Naive thymus-derived CD8-positive, alpha-beta T cell (primary cell): ENCODE data around the gene ZNF488. TPM values are rescaled to one million over a fixed set of nuclear protein-coding genes. Genes with fewer than 3 reads are reported as not detected.

Experiments used
- ATAC-seq, 2 donors: fragments of 150-1000 bp; cut with Tn5 transposase in 1 of 2; sonication (Bioruptor Pico), chemical (Tn5 transposase) in 1 of 2; 1 replicate in 1 of 2; 2 replicates in 1 of 2; pipeline ENCODE4 v1.10.0; 2021; ENCODE audit warnings: mild to moderate bottlenecking in 2 of 2, moderate library complexity in 2 of 2
- POLR2A ChIA-PET: fragments of 350-600 bp; sonication (Branson Sonifier 250); formaldehyde crosslinking; loops from one replicate; lab custom pipeline; 2021; ENCODE audit warnings: antibody characterized with exemption; lab: Charles Lee
- DNase-seq, 10 donors: peaks; one replicate each; pipeline versions ENCODE4 v3.0.0 to v3.0.0-alpha.2; 2020 to 2022
- H3K27ac Mint-ChIP-seq, 10 donors: one replicate each; pipeline ENCODE4 v1.8.0; 2020 to 2022; ENCODE audit warnings: mild to moderate bottlenecking in 10 of 10, mixed read lengths in 10 of 10, moderate library complexity in 4 of 10, inconsistent platforms in 1 of 10
- H3K27me3 Mint-ChIP-seq, 5 donors: one replicate each; pipeline ENCODE4 v1.8.0; 2021 to 2022; ENCODE audit warnings: mixed read lengths in 5 of 5
- H3K36me3 Mint-ChIP-seq, 3 donors: one replicate each; pipeline ENCODE4 v1.8.0; 2020 to 2022; ENCODE audit warnings: mixed read lengths in 3 of 3, mild to moderate bottlenecking in 2 of 3, inconsistent platforms in 1 of 3
- H3K4me1 Mint-ChIP-seq, 4 donors: one replicate each; pipeline ENCODE4 v1.8.0; 2021 to 2022; ENCODE audit warnings: mixed read lengths in 4 of 4
- H3K4me3 Mint-ChIP-seq, 10 donors: one replicate each; pipeline ENCODE4 v1.8.0; 2020 to 2022; ENCODE audit warnings: mild to moderate bottlenecking in 10 of 10, mixed read lengths in 10 of 10, moderate library complexity in 6 of 10, inconsistent platforms in 1 of 10
- H3K9me3 Mint-ChIP-seq, 9 donors: one replicate each; pipeline ENCODE4 v1.8.0; 2020 to 2022; ENCODE audit warnings: mixed read lengths in 9 of 9, mild to moderate bottlenecking in 3 of 9, inconsistent platforms in 1 of 9, moderate library complexity in 1 of 9
- polyA plus RNA-seq, 3 donors: library from polyadenylated mRNA; unstranded; fragments of 300-500 nt; fragmentation: Illumina TruSeq; gene quantifications; one replicate each; pipeline ENCODE4 v1.2.3, GENCODE V29; 2021
- total RNA-seq, 8 experiments: library from RNA in 2 of 8; stranded (reverse) in 2 of 8; gene quantifications; one replicate each; pipeline ENCODE4 v1.2.3 and lab custom pipeline; 2021 to 2026

ZNF488 gene
- total and polyA plus RNA-seq, 5 experiments from 2014 or later: not detected

- POLR2A ChIA-PET: no interaction called here
- H3K27ac Mint-ChIP-seq: no peak overlapping the region
- no peaks in the 10 kb centered on the region for H3K36me3 Mint-ChIP-seq
- DNase-seq: no peak
- no peak for ATAC-seq
- H3K27me3 Mint-ChIP-seq: no peaks in the 10 kb centered on the region
- no peaks in the 10 kb centered on the region for H3K4me1 Mint-ChIP-seq
- H3K4me3 Mint-ChIP-seq: no peak overlapping the region
- no peaks in the 10 kb centered on the region for H3K9me3 Mint-ChIP-seq
These were observed 18.5 kb downstream of the ZNF488 start for GRCh38 chr10:47365431-47366180.

- H3K36me3 Mint-ChIP-seq: no peaks in the 10 kb centered on the region
- POLR2A ChIA-PET: no interaction called here
- no peak overlapping the region for H3K4me3 Mint-ChIP-seq
- no peak overlapping the region for H3K27ac Mint-ChIP-seq
- no peaks in the 10 kb centered on the region for H3K4me1 Mint-ChIP-seq
- no peak for DNase-seq
- no peak for ATAC-seq
- H3K9me3 Mint-ChIP-seq: no peaks in the 10 kb centered on the region
- H3K27me3 Mint-ChIP-seq: no peaks in the 10 kb centered on the region
These were observed 19.2 kb downstream of the ZNF488 start for GRCh38 chr10:47364911-47365310.

GRCh38 chr10:47364366-47364765 is 19.7 kb downstream of the ZNF488 start:
- ATAC-seq (no peak), DNase-seq (no peak)
- no peak overlapping the region for H3K27ac Mint-ChIP-seq
- H3K9me3 Mint-ChIP-seq: no peaks in the 10 kb centered on the region
- peaks cover 0 to under 1% (median 0%) of the 10 kb centered on the region in 4 donors for H3K4me1 Mint-ChIP-seq
- POLR2A ChIA-PET: no interaction called here
- no peak overlapping the region for H3K4me3 Mint-ChIP-seq
- peaks cover 0 to 1% (median 0%) of the 10 kb centered on the region in 5 donors for H3K27me3 Mint-ChIP-seq
- H3K36me3 Mint-ChIP-seq: no peaks in the 10 kb centered on the region

- peaks cover 0 to 4% (median 0%) of the 10 kb centered on the region in 5 donors for H3K27me3 Mint-ChIP-seq
- peaks cover 0 to 2% (median 0%) of the 10 kb centered on the region in 4 donors for H3K4me1 Mint-ChIP-seq
- POLR2A ChIA-PET: no interaction called here
- H3K4me3 Mint-ChIP-seq: no peak overlapping the region
- DNase-seq: no peak
- H3K27ac Mint-ChIP-seq: no peak overlapping the region
- no peak for ATAC-seq
- H3K9me3 Mint-ChIP-seq: no peaks in the 10 kb centered on the region
- no peaks in the 10 kb centered on the region for H3K36me3 Mint-ChIP-seq
These were observed 20.3 kb downstream of the ZNF488 start for GRCh38 chr10:47363781-47364180.

- no peak for DNase-seq
- no peak overlapping the region for H3K27ac Mint-ChIP-seq
- no peak for ATAC-seq
- no peaks in the 10 kb centered on the region for H3K9me3 Mint-ChIP-seq
- no peak overlapping the region for H3K4me3 Mint-ChIP-seq
- H3K4me1 Mint-ChIP-seq: peaks cover 0 to 2% (median 0%) of the 10 kb centered on the region in 4 donors
- H3K27me3 Mint-ChIP-seq: peaks cover 0 to 4% (median 0%) of the 10 kb centered on the region in 5 donors
- H3K36me3 Mint-ChIP-seq: no peaks in the 10 kb centered on the region
- POLR2A ChIA-PET: no interaction called here
These were observed 21.9 kb downstream of the ZNF488 start for GRCh38 chr10:47362199-47362598.

- Mint-ChIP-seq H3K36me3 (no peaks in the 10 kb centered on the region), H3K9me3 (no peaks in the 10 kb centered on the region), H3K4me1 (peaks cover 0 to 2% (median 0%) of the 10 kb centered on the region in 4 donors), H3K27me3 (peaks cover 0 to 4% (median 0%) of the 10 kb centered on the region in 5 donors), H3K27ac (peak overlapping the region in 1 of 10 donors; percentile 25), H3K4me3 (no peak overlapping the region)
- no peak for DNase-seq
- ATAC-seq: no peak
- POLR2A ChIA-PET: no interaction called here
These were observed 22.8 kb downstream of the ZNF488 start for GRCh38 chr10:47361293-47361692.

- Mint-ChIP-seq H3K4me3 (no peak overlapping the region), H3K27ac (peak overlapping the region in 1 of 10 donors; percentile 25), H3K36me3 (no peaks in the 10 kb centered on the region), H3K4me1 (peaks cover 0 to 2% (median 0%) of the 10 kb centered on the region in 4 donors), H3K9me3 (no peaks in the 10 kb centered on the region), H3K27me3 (peaks cover 0 to 4% (median 0%) of the 10 kb centered on the region in 5 donors)
- DNase-seq (no peak), ATAC-seq (no peak)
- POLR2A ChIA-PET: no interaction called here
These were observed 23.6 kb downstream of the ZNF488 start for GRCh38 chr10:47360419-47361040.

- DNase-seq: no peak
- ATAC-seq: no peak
- no peak overlapping the region for H3K27ac Mint-ChIP-seq
- peaks cover 0 to 2% (median 0%) of the 10 kb centered on the region in 4 donors for H3K4me1 Mint-ChIP-seq
- no peak overlapping the region for H3K4me3 Mint-ChIP-seq
- POLR2A ChIA-PET: no interaction called here
- H3K9me3 Mint-ChIP-seq: no peaks in the 10 kb centered on the region
- H3K36me3 Mint-ChIP-seq: no peaks in the 10 kb centered on the region
- peaks cover 0 to 4% (median 0%) of the 10 kb centered on the region in 5 donors for H3K27me3 Mint-ChIP-seq
These were observed 24.3 kb downstream of the ZNF488 start for GRCh38 chr10:47359626-47360418.

GRCh38 chr10:47359101-47359500 is 25.0 kb downstream of the ZNF488 start:
- peak overlapping the region in 2 of 10 donors; percentile 23 to 58 for H3K27ac Mint-ChIP-seq

GRCh38 chr10:47358457-47358856 is 25.6 kb downstream of the ZNF488 start:
- no peak overlapping the region for H3K4me3 Mint-ChIP-seq
- H3K27ac Mint-ChIP-seq: peak overlapping the region in 1 of 10 donors; percentile 23
- H3K27me3 Mint-ChIP-seq: peaks cover 0 to 4% (median 0%) of the 10 kb centered on the region in 5 donors
- no peaks in the 10 kb centered on the region for H3K36me3 Mint-ChIP-seq
- H3K4me1 Mint-ChIP-seq: peaks cover 0 to 2% (median 0%) of the 10 kb centered on the region in 4 donors
- POLR2A ChIA-PET: no interaction called here
- no peaks in the 10 kb centered on the region for H3K9me3 Mint-ChIP-seq
- no peak for ATAC-seq
- no peak for DNase-seq

More at GRCh38 chr10:47359101-47359500, 25.0 kb downstream of the ZNF488 start:
- ATAC-seq: no peak
- POLR2A ChIA-PET: no interaction called here
- no peaks in the 10 kb centered on the region for H3K36me3 Mint-ChIP-seq
- no peaks in the 10 kb centered on the region for H3K9me3 Mint-ChIP-seq
- peaks cover 0 to 4% (median 0%) of the 10 kb centered on the region in 5 donors for H3K27me3 Mint-ChIP-seq
- H3K4me3 Mint-ChIP-seq: no peak overlapping the region
- peaks cover 0 to 2% (median 0%) of the 10 kb centered on the region in 4 donors for H3K4me1 Mint-ChIP-seq
- no peak for DNase-seq

- POLR2A ChIA-PET: no interaction called here
- H3K27ac Mint-ChIP-seq: no peak overlapping the region
- no peaks in the 10 kb centered on the region for H3K36me3 Mint-ChIP-seq
- ATAC-seq: no peak
- peaks cover 0 to 2% (median 0%) of the 10 kb centered on the region in 4 donors for H3K4me1 Mint-ChIP-seq
- no peaks in the 10 kb centered on the region for H3K9me3 Mint-ChIP-seq
- H3K27me3 Mint-ChIP-seq: peaks cover 0 to 4% (median 0%) of the 10 kb centered on the region in 5 donors
- no peak overlapping the region for H3K4me3 Mint-ChIP-seq
- DNase-seq: no peak
These were observed 26.2 kb downstream of the ZNF488 start for GRCh38 chr10:47357911-47358310.

GRCh38 chr10:47357131-47357582 is 26.9 kb downstream of the ZNF488 start:
- no peak overlapping the region for H3K4me3 Mint-ChIP-seq
- no peaks in the 10 kb centered on the region for H3K9me3 Mint-ChIP-seq
- peaks cover 0 to 4% (median 0%) of the 10 kb centered on the region in 5 donors for H3K27me3 Mint-ChIP-seq
- ATAC-seq (no peak), DNase-seq (no peak)
- H3K4me1 Mint-ChIP-seq: peaks cover 0 to 2% (median 0%) of the 10 kb centered on the region in 4 donors
- no peaks in the 10 kb centered on the region for H3K36me3 Mint-ChIP-seq
- no peak overlapping the region for H3K27ac Mint-ChIP-seq
- POLR2A ChIA-PET: no interaction called here
